ENCODE data around the gene SLC16A1. TPM values are rescaled to one million over a fixed set of nuclear protein-coding genes. Genes with fewer than 3 reads are reported as not detected.

SLC16A1 gene
- total and polyA plus RNA-seq, 2 experiments from 2014 or later: 231 to 593 TPM

DNA sequence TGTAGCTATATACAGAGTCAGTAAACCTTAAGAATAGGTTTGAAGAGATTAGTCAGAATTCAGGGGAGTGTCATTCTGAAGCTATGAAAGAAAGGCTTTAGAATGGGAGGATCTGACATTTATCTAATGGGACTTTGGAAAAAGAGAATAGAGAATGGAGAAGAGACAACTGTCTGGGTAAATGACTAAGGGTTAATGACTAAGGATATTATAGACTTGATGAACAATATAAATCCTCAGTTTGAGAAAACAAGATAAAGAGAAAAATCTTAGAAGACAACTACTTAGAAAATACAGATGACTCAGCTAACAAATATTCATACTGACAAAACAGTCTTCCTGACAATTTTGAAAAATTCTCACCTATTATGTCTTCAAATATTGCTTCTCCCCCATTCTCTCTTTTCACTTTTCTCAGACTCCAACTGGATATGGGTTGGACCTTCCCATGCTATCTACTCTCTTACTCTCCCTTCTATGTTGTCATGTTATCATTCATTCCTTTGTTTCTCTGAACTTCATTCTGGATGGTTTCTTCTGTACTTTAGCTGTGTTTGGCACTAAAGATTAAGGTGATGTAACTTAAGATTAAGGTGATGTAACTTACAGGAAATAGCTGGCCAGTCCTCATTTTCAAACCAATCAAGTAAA is 20.4 kb downstream of the SLC16A1 start:
- H3K27me3 Mint-ChIP-seq (ENCODE audit: insufficient read depth, low read depth, poor library complexity): peaks cover 8% of the 10 kb centered on the region
- no peak overlapping the region for H2AFZ ChIP-seq
- DNase-seq (ENCODE audit: low spot score) (no peak), ATAC-seq (no peak)
- no peaks in the 10 kb centered on the region for H3K27me3 ChIP-seq (ENCODE audit: insufficient read depth)
- H3K36me3 Mint-ChIP-seq (ENCODE audit: low read depth): peaks cover 48% of the 10 kb centered on the region
- H3K4me3 Mint-ChIP-seq: no peak overlapping the region
- H3F3A ChIP-seq (replicated peaks; ENCODE audit: low read depth): peaks cover 7% of the 10 kb centered on the region; the same call in 1 of the 2 replicates
- no peak overlapping the region for H3K4me2 ChIP-seq
- H3K36me3 ChIP-seq (ENCODE audit: insufficient read depth): no peaks in the 10 kb centered on the region; the same call in 1 of the 2 replicates
- H4K20me1 ChIP-seq (replicated peaks; ENCODE audit: insufficient read depth): peaks cover 58% of the 10 kb centered on the region; the same call in 1 of the 2 replicates
- H3K9me2 ChIP-seq (ENCODE audit: insufficient read depth): no peaks in the 10 kb centered on the region
- peaks cover 51% of the 10 kb centered on the region for H3K4me1 ChIP-seq (ENCODE audit: insufficient read depth)
- H3K4me3 ChIP-seq: no peak overlapping the region
- TF ChIP-seq POLR2AphosphoS5 (IDR thresholded peaks at IDR 0.05; ENCODE audit: low read depth): no peak
- peaks cover 100% of the 10 kb centered on the region for H3K79me2 ChIP-seq (replicated peaks; ENCODE audit: insufficient read depth)
- no peaks in the 10 kb centered on the region for H3K9me3 Mint-ChIP-seq
- H3K4me1 Mint-ChIP-seq: peaks cover 46% of the 10 kb centered on the region
- peak overlapping the region; percentile 41 for H3K27ac ChIP-seq (ENCODE audit: low read depth)
- peak overlapping the region; percentile 80 for H3K27ac Mint-ChIP-seq

DNA sequence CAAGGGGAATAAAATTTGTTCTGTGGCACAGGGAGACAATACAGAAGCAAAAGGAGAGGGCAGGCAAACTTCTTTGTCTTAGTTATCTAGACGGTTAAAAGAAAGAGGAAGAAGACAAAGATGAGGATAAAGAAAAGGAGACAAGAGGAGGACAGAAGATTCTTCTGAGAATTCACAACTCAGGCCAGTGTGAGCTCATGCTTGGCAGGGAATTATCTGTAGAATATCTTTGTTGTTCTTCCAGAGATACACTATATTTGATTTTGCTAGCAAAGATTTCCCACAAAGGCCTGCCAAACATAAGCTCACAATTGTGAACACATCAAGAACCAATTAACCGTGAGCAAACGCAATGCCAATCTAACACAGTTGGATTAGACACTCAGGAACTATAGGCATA is 21.4 kb downstream of the SLC16A1 start:
- Histone ChIP-seq H3K4me2 (no peak overlapping the region), H3K4me3 (no peak overlapping the region), H3F3A (replicated peaks; ENCODE audit: low read depth) (peaks cover 5% of the 10 kb centered on the region; the same call in 1 of the 2 replicates), H3K79me2 (replicated peaks; ENCODE audit: insufficient read depth) (peaks cover 100% of the 10 kb centered on the region), H3K36me3 (ENCODE audit: insufficient read depth) (no peaks in the 10 kb centered on the region; the same call in 1 of the 2 replicates), H3K4me1 (ENCODE audit: insufficient read depth) (peaks cover 41% of the 10 kb centered on the region), H4K20me1 (replicated peaks; ENCODE audit: insufficient read depth) (peaks cover 57% of the 10 kb centered on the region), H3K9me2 (ENCODE audit: insufficient read depth) (no peaks in the 10 kb centered on the region), H3K27me3 (ENCODE audit: insufficient read depth) (no peaks in the 10 kb centered on the region), H3K27ac (ENCODE audit: low read depth) (peak overlapping the region; percentile 41; the same call in 1 of the 2 replicates), H2AFZ (no peak overlapping the region)
- H3K36me3 Mint-ChIP-seq (ENCODE audit: low read depth): peaks cover 48% of the 10 kb centered on the region
- no peaks in the 10 kb centered on the region for H3K9me3 Mint-ChIP-seq
- peaks cover 8% of the 10 kb centered on the region for H3K27me3 Mint-ChIP-seq (ENCODE audit: insufficient read depth, low read depth, poor library complexity)
- DNase-seq (ENCODE audit: low spot score) (no peak), ATAC-seq (no peak)
- H3K4me3 Mint-ChIP-seq: no peak overlapping the region; the same call in 2 of the 3 replicates
- H3K27ac Mint-ChIP-seq: peak overlapping the region; percentile 35
- peaks cover 40% of the 10 kb centered on the region for H3K4me1 Mint-ChIP-seq
- TF ChIP-seq, protein P1, sequence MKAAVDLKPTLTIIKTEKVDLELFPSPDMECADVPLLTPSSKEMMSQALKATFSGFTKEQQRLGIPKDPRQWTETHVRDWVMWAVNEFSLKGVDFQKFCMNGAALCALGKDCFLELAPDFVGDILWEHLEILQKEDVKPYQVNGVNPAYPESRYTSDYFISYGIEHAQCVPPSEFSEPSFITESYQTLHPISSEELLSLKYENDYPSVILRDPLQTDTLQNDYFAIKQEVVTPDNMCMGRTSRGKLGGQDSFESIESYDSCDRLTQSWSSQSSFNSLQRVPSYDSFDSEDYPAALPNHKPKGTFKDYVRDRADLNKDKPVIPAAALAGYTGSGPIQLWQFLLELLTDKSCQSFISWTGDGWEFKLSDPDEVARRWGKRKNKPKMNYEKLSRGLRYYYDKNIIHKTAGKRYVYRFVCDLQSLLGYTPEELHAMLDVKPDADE (IDR thresholded peaks at IDR 0.05): no peak
- TF ChIP-seq CREB1 (CRISPR knock-in tag; IDR thresholded peaks at IDR 0.05; ENCODE audit: low read depth) (no peak), NANOG (IDR thresholded peaks at IDR 0.05; ENCODE audit: borderline replicate concordance) (no peak), ZNF331 (CRISPR knock-in tag; IDR thresholded peaks at IDR 0.05; ENCODE audit: low read depth) (no peak), STAT1 (IDR thresholded peaks at IDR 0.05; ENCODE audit: unreplicated experiment) (no peak), POLR2AphosphoS5 (IDR thresholded peaks at IDR 0.05; ENCODE audit: low read depth) (no peak), EZH2phosphoT487 (IDR thresholded peaks at IDR 0.05; ENCODE audit: unreplicated experiment) (no peak), ZNF114 (CRISPR knock-in tag; IDR thresholded peaks at IDR 0.05) (no peak), REST (IDR thresholded peaks at IDR 0.05; ENCODE audit: unreplicated experiment) (no peak), ZNF462 (CRISPR knock-in tag; IDR thresholded peaks at IDR 0.05) (no peak), JUNB (IDR thresholded peaks at IDR 0.05; ENCODE audit: unreplicated experiment) (no peak)

Measured in GM23338 (cell line).